H7 (cell line): ENCODE results near the gene APBA2. TPM values are rescaled to one million over a fixed set of nuclear protein-coding genes. Genes with fewer than 3 reads are reported as not detected.
A peak's percentile ranks its signal among the peaks of the same experiment; 100 is the strongest.
"Not testable (repeated sequence)": the region's sequence is repeated elsewhere in the genome, so short reads cannot be mapped to it uniquely, and the experiment has no call there.

ENCODE experiments used
- DNase-seq: peaks from one replicate; pipeline ENCODE4 v3.0.0; 2012
- H3K27me3 ChIP-seq: 2 replicates; pipeline ENCODE4 v1.6.0; 2011; ENCODE audit warnings: mild to moderate bottlenecking, low read length; ENCODE audit not compliant: control insufficient read depth, insufficient read depth
- H3K36me3 ChIP-seq: replicated peaks from 2 replicates; pipeline ENCODE4 v1.5.1; 2011; ENCODE audit warnings: low read length; ENCODE audit not compliant: control insufficient read depth, insufficient read depth
- H3K4me3 ChIP-seq: 2 replicates; pipeline ENCODE4 v1.5.1; 2011; ENCODE audit warnings: low read depth, mild to moderate bottlenecking, control low read depth, low read length, moderate library complexity; ENCODE audit not compliant: insufficient read depth
- total RNA-seq: library from RNA; depleted of rRNA; stranded (reverse); fragments of >200 nt; shearing (Covaris generic); gene quantifications from 2 replicates; pipeline ENCODE4 v1.2.3, GENCODE V29; 2014

APBA2 gene
- total RNA-seq, 1 experiment from 2014 or later, result 15.6 TPM

GRCh38 chr15:29043736-29044502 lies 158.1 kb downstream of the APBA2 start:
- Histone ChIP-seq H3K27me3 (no peaks in the 10 kb centered on the region), H3K36me3 (no peaks in the 10 kb centered on the region), H3K4me3 (no peak overlapping the region)
- DNase-seq, result no peak

- Histone ChIP-seq H3K36me3 (no peaks in the 10 kb centered on the region), H3K4me3 (no peak overlapping the region), H3K27me3 (no peaks in the 10 kb centered on the region)
Measured at GRCh38 chr15:29044503-29044901, 158.7 kb downstream of the APBA2 start.

GRCh38 chr15:29045161-29045560 lies 159.4 kb downstream of the APBA2 start:
- not testable (repeated sequence) for H3K4me3 ChIP-seq, DNase-seq, H3K27me3 ChIP-seq, H3K36me3 ChIP-seq

More at GRCh38 chr15:29044503-29044901, 158.7 kb downstream of the APBA2 start:
- no peak for DNase-seq

- Histone ChIP-seq H3K27me3 (no peaks in the 10 kb centered on the region), H3K4me3 (no peak overlapping the region), H3K36me3 (no peaks in the 10 kb centered on the region)
- no peak for DNase-seq
Measured at GRCh38 chr15:29045717-29046116, 159.9 kb downstream of the APBA2 start.

- H3K36me3 ChIP-seq, result no peaks in the 10 kb centered on the region
- no peaks in the 10 kb centered on the region for H3K27me3 ChIP-seq
Measured at GRCh38 chr15:29046281-29046810, 160.6 kb downstream of the APBA2 start.

GRCh38 chr15:29046977-29047376 lies 161.2 kb downstream of the APBA2 start:
- H3K36me3 ChIP-seq, result no peaks in the 10 kb centered on the region
- no peaks in the 10 kb centered on the region for H3K27me3 ChIP-seq
- H3K4me3 ChIP-seq, result no peak overlapping the region
- no peak for DNase-seq

More at GRCh38 chr15:29046281-29046810, 160.6 kb downstream of the APBA2 start:
- no peak overlapping the region for H3K4me3 ChIP-seq
- no peak for DNase-seq

- Histone ChIP-seq H3K27me3 (no peaks in the 10 kb centered on the region), H3K4me3 (no peak overlapping the region), H3K36me3 (no peaks in the 10 kb centered on the region)
- DNase-seq, result no peak
Measured at GRCh38 chr15:29048011-29048410, 162.2 kb downstream of the APBA2 start.

GRCh38 chr15:29050870-29051269 lies 165.1 kb downstream of the APBA2 start:
- H3K27me3 ChIP-seq, result no peaks in the 10 kb centered on the region
- no peak overlapping the region for H3K4me3 ChIP-seq
- DNase-seq, result no peak
- H3K36me3 ChIP-seq, result no peaks in the 10 kb centered on the region

GRCh38 chr15:29051422-29051821 lies 165.6 kb downstream of the APBA2 start:
- H3K27me3 ChIP-seq, result no peaks in the 10 kb centered on the region
- no peaks in the 10 kb centered on the region for H3K36me3 ChIP-seq
- no peak overlapping the region for H3K4me3 ChIP-seq
- no peak for DNase-seq

- no peaks in the 10 kb centered on the region for H3K27me3 ChIP-seq
- no peak for DNase-seq
- H3K4me3 ChIP-seq, result no peak overlapping the region
Measured at GRCh38 chr15:29053006-29053405, 167.2 kb downstream of the APBA2 start.

GRCh38 chr15:29053661-29054131 lies 167.9 kb downstream of the APBA2 start:
- no peaks in the 10 kb centered on the region for H3K36me3 ChIP-seq
- DNase-seq, result no peak
- H3K27me3 ChIP-seq, result no peaks in the 10 kb centered on the region
- no peak overlapping the region for H3K4me3 ChIP-seq

More at GRCh38 chr15:29053006-29053405, 167.2 kb downstream of the APBA2 start:
- H3K36me3 ChIP-seq, result no peaks in the 10 kb centered on the region

- Histone ChIP-seq H3K27me3 (no peaks in the 10 kb centered on the region), H3K36me3 (no peaks in the 10 kb centered on the region), H3K4me3 (no peak overlapping the region)
- no peak for DNase-seq
Measured at GRCh38 chr15:29054171-29055045, 168.6 kb downstream of the APBA2 start.

- H3K27me3 ChIP-seq, result no peaks in the 10 kb centered on the region
- H3K4me3 ChIP-seq, result no peak overlapping the region
- no peaks in the 10 kb centered on the region for H3K36me3 ChIP-seq
- DNase-seq, result no peak
Measured at GRCh38 chr15:29055876-29056275, 170.1 kb downstream of the APBA2 start.

- peak; percentile 74 for DNase-seq
- Histone ChIP-seq H3K27me3 (no peaks in the 10 kb centered on the region), H3K4me3 (no peak overlapping the region), H3K36me3 (no peaks in the 10 kb centered on the region)
Measured at GRCh38 chr15:29056839-29057450, 171.2 kb downstream of the APBA2 start.
